Measurements from ENCODE around the gene FUT3. TPM values are rescaled to one million over a fixed set of nuclear protein-coding genes. Genes with fewer than 3 reads are reported as not detected.

FUT3 gene
- total and polyA plus RNA-seq, 4 donors: 0.25 to 0.47 (median 0.27) TPM; not detected in 1

DNA sequence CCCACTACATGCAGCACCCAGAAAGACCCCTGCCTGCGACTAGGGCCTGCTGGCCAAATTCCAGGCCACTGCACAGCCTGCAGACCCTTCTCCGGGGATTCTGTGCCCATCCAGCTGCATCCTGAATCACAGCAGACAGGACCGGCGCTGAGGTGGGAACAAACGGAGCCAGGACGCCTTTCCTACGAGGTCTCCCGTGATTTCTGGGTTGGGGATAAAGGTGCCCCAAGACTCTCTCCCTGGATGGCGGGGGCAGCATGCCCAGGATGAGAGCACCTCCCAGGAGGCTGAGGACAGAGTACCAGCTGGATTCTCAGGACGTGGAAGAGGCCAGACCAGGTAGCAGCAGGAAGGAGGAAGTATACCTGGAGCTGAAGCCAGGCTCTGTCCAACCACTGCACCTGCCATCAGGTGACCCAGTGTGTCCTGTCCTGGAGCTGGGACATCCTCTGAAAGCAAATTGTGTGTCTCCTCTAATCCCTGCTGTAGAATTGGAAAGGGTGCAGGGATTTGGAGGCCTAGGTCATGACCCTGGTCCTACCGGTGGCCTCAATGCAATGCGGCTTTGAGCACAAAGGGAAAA lies 22.5 kb upstream of the FUT3 start:
- Histone ChIP-seq H3K4me3 (ENCODE audit: low read depth in 1 of 3, low read length in 3 of 3) (no peak overlapping the region), H3K27me3 (ENCODE audit: control insufficient read depth in 4 of 4, insufficient read depth in 4 of 4, low read length in 3 of 4) (no peaks in the 10 kb centered on the region), H3K4me1 (ENCODE audit: control insufficient read depth in 4 of 4, insufficient read depth in 4 of 4, low read length in 3 of 4) (peaks cover 4 to 9% (median 5%) of the 10 kb centered on the region in 4 donors), H3K36me3 (ENCODE audit: control insufficient read depth in 4 of 4, insufficient read depth in 3 of 4, low read depth in 1 of 4, low read length in 3 of 4) (no peaks in the 10 kb centered on the region), H3K27ac (ENCODE audit: low read depth in 1 of 2, low read length in 2 of 2) (no peak overlapping the region), H3K9me3 (ENCODE audit: control insufficient read depth in 4 of 4, low read length in 3 of 4) (no peaks in the 10 kb centered on the region), H3K9ac (ENCODE audit: low read depth in 1 of 2, low read length in 2 of 2) (no peak overlapping the region)
- TF ChIP-seq FOXA1 (IDR thresholded peaks at IDR 0.05) (no peak), RXRA (IDR thresholded peaks at IDR 0.05) (peak; percentile 10 to 31), HNF4A (conservative IDR thresholded peaks at IDR 0.05) (peak in 1 of 2 donors; percentile 19)
- TF ChIP-seq, protein P1, sequence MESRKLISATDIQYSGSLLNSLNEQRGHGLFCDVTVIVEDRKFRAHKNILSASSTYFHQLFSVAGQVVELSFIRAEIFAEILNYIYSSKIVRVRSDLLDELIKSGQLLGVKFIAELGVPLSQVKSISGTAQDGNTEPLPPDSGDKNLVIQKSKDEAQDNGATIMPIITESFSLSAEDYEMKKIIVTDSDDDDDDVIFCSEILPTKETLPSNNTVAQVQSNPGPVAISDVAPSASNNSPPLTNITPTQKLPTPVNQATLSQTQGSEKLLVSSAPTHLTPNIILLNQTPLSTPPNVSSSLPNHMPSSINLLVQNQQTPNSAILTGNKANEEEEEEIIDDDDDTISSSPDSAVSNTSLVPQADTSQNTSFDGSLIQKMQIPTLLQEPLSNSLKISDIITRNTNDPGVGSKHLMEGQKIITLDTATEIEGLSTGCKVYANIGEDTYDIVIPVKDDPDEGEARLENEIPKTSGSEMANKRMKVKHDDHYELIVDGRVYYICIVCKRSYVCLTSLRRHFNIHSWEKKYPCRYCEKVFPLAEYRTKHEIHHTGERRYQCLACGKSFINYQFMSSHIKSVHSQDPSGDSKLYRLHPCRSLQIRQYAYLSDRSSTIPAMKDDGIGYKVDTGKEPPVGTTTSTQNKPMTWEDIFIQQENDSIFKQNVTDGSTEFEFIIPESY (IDR thresholded peaks at IDR 0.05): no peak
- DNase-seq (ENCODE audit: low spot score): no peak
- 89% methylated on average over 12 of the region's 12 CpGs for WGBS

DNA sequence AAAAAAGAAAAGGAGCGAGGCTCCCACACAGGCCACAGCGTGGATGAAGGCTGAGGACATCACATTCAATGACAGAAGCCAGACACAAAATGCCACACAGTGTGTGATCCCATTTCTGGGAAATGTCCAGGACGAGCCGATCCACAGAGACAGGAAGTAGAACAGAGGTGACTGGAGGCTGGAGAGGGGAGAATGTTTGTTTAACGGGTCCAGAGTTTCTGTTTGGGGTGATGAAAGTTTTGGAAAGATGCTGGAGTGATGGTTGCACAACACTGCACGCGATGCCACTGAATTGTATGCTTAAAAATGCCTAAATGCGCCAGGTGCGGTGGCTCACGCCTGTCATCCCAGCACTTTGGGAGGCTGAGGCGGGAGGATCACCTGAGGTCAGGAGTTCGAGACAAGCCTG lies 19.7 kb upstream of the FUT3 start:
- DNase-seq (ENCODE audit: low spot score): no peak
- Histone ChIP-seq H3K27ac (ENCODE audit: low read depth in 1 of 2, low read length in 2 of 2) (peak overlapping the region; percentile 67 to 83), H3K27me3 (ENCODE audit: control insufficient read depth in 4 of 4, insufficient read depth in 4 of 4, low read length in 3 of 4) (no peaks in the 10 kb centered on the region), H3K9me3 (ENCODE audit: control insufficient read depth in 4 of 4, low read length in 3 of 4) (no peaks in the 10 kb centered on the region), H3K36me3 (ENCODE audit: control insufficient read depth in 4 of 4, insufficient read depth in 3 of 4, low read depth in 1 of 4, low read length in 3 of 4) (no peaks in the 10 kb centered on the region), H3K9ac (ENCODE audit: low read depth in 1 of 2, low read length in 2 of 2) (no peak overlapping the region), H3K4me1 (ENCODE audit: control insufficient read depth in 4 of 4, insufficient read depth in 4 of 4, low read length in 3 of 4) (peaks cover 4 to 9% (median 5%) of the 10 kb centered on the region in 4 donors), H3K4me3 (ENCODE audit: low read depth in 1 of 3, low read length in 3 of 3) (no peak overlapping the region)
- TF ChIP-seq TAF1 (conservative IDR thresholded peaks at IDR 0.05): peak; percentile 39
- TF ChIP-seq JUND (IDR thresholded peaks at IDR 0.05): peak; percentile 60 to 78
- TF ChIP-seq HNF4G (IDR thresholded peaks at IDR 0.05): peak; percentile 70
- peak; percentile 64 for TF ChIP-seq NR2F2 (IDR thresholded peaks at IDR 0.05)
- TF ChIP-seq, protein P2, sequence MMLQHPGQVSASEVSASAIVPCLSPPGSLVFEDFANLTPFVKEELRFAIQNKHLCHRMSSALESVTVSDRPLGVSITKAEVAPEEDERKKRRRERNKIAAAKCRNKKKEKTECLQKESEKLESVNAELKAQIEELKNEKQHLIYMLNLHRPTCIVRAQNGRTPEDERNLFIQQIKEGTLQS (IDR thresholded peaks at IDR 0.05): peak; percentile 88
- peak; percentile 40 to 61 for TF ChIP-seq RAD21 (IDR thresholded peaks at IDR 0.05)
- peak; percentile 58 to 78 for TF ChIP-seq EGR1 (IDR thresholded peaks at IDR 0.05; ENCODE audit: low read depth in 2 of 2)
- peak; percentile 42 to 75 for TF ChIP-seq GABPA (IDR thresholded peaks at IDR 0.05 in 1 of 2, conservative IDR thresholded peaks at IDR 0.05 in 1 of 2)
- TF ChIP-seq, protein P3, sequence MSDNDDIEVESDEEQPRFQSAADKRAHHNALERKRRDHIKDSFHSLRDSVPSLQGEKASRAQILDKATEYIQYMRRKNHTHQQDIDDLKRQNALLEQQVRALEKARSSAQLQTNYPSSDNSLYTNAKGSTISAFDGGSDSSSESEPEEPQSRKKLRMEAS (IDR thresholded peaks at IDR 0.05): peak; percentile 94
- TF ChIP-seq HNF4A (conservative IDR thresholded peaks at IDR 0.05): peak; percentile 93
- TF ChIP-seq, protein P4, sequence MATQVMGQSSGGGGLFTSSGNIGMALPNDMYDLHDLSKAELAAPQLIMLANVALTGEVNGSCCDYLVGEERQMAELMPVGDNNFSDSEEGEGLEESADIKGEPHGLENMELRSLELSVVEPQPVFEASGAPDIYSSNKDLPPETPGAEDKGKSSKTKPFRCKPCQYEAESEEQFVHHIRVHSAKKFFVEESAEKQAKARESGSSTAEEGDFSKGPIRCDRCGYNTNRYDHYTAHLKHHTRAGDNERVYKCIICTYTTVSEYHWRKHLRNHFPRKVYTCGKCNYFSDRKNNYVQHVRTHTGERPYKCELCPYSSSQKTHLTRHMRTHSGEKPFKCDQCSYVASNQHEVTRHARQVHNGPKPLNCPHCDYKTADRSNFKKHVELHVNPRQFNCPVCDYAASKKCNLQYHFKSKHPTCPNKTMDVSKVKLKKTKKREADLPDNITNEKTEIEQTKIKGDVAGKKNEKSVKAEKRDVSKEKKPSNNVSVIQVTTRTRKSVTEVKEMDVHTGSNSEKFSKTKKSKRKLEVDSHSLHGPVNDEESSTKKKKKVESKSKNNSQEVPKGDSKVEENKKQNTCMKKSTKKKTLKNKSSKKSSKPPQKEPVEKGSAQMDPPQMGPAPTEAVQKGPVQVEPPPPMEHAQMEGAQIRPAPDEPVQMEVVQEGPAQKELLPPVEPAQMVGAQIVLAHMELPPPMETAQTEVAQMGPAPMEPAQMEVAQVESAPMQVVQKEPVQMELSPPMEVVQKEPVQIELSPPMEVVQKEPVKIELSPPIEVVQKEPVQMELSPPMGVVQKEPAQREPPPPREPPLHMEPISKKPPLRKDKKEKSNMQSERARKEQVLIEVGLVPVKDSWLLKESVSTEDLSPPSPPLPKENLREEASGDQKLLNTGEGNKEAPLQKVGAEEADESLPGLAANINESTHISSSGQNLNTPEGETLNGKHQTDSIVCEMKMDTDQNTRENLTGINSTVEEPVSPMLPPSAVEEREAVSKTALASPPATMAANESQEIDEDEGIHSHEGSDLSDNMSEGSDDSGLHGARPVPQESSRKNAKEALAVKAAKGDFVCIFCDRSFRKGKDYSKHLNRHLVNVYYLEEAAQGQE (IDR thresholded peaks at IDR 0.05): peak; percentile 49
- TF ChIP-seq, protein P1 (IDR thresholded peaks at IDR 0.05): peak; percentile 85
- peak; percentile 56 for TF ChIP-seq FOXA1 (IDR thresholded peaks at IDR 0.05)
- TF ChIP-seq YY1 (IDR thresholded peaks at IDR 0.05): peak; percentile 82
- TF ChIP-seq, protein P5, sequence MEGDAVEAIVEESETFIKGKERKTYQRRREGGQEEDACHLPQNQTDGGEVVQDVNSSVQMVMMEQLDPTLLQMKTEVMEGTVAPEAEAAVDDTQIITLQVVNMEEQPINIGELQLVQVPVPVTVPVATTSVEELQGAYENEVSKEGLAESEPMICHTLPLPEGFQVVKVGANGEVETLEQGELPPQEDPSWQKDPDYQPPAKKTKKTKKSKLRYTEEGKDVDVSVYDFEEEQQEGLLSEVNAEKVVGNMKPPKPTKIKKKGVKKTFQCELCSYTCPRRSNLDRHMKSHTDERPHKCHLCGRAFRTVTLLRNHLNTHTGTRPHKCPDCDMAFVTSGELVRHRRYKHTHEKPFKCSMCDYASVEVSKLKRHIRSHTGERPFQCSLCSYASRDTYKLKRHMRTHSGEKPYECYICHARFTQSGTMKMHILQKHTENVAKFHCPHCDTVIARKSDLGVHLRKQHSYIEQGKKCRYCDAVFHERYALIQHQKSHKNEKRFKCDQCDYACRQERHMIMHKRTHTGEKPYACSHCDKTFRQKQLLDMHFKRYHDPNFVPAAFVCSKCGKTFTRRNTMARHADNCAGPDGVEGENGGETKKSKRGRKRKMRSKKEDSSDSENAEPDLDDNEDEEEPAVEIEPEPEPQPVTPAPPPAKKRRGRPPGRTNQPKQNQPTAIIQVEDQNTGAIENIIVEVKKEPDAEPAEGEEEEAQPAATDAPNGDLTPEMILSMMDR (IDR thresholded peaks at IDR 0.05; ENCODE audit: low read depth, low read length, missing input control): no peak
- peak; percentile 98 for TF ChIP-seq SP1 (IDR thresholded peaks at IDR 0.05)
- TF ChIP-seq FOXA2 (IDR thresholded peaks at IDR 0.05): peak; percentile 65
- TF ChIP-seq RXRA (IDR thresholded peaks at IDR 0.05): peak; percentile 94 to 96
- 31% methylated on average over 12 of the region's 12 CpGs for WGBS
